Osteocyte (in vitro differentiated cells): ENCODE data around the gene DAAM1. TPM values are rescaled to one million over a fixed set of nuclear protein-coding genes. Genes with fewer than 3 reads are reported as not detected.
A peak's percentile ranks its signal among the peaks of the same experiment; 100 is the strongest.

Experiments
- DNase-seq: peaks from one replicate; pipeline ENCODE4 v3.0.0; 2021; ENCODE audit warnings: mixed read lengths; ENCODE audit not compliant: unreplicated experiment; ENCODE audit errors: extremely low spot score
- H3K27ac Mint-ChIP-seq: one replicate; pipeline ENCODE4 v1.8.0; 2021; ENCODE audit warnings: mild to moderate bottlenecking, mixed read lengths; ENCODE audit not compliant: unreplicated experiment
- H3K27me3 Mint-ChIP-seq: one replicate; pipeline ENCODE4 v1.8.0; 2021; ENCODE audit warnings: mixed read lengths; ENCODE audit not compliant: unreplicated experiment
- H3K36me3 Mint-ChIP-seq: one replicate; pipeline ENCODE4 v1.8.0; 2021; ENCODE audit warnings: mixed read lengths; ENCODE audit not compliant: unreplicated experiment
- H3K4me1 Mint-ChIP-seq: one replicate; pipeline ENCODE4 v1.8.0; 2021; ENCODE audit warnings: mixed read lengths; ENCODE audit not compliant: unreplicated experiment
- H3K4me3 Mint-ChIP-seq: one replicate; pipeline ENCODE4 v1.8.0; 2021; ENCODE audit warnings: mild to moderate bottlenecking, moderate library complexity, mixed read lengths; ENCODE audit not compliant: unreplicated experiment
- H3K9me3 Mint-ChIP-seq: one replicate; pipeline ENCODE4 v1.8.0; 2021; ENCODE audit warnings: mixed read lengths; ENCODE audit not compliant: unreplicated experiment
- total RNA-seq: library from RNA; stranded (reverse); gene quantifications from 2 replicates; pipeline ENCODE4 v1.2.1, GENCODE V29; 2021
- TF ChIP-seq, protein P1 (sequence below): fragments of 200-600 bp; sonication (generic); IDR thresholded peaks from 2 replicates; pipeline ENCODE4 v1.5.0; 2021; ENCODE audit warnings: antibody characterized with exemption, mild to moderate bottlenecking, moderate library complexity

DAAM1 gene
- total RNA-seq, 1 donor from 2014 or later = 22.8 TPM

DNA sequence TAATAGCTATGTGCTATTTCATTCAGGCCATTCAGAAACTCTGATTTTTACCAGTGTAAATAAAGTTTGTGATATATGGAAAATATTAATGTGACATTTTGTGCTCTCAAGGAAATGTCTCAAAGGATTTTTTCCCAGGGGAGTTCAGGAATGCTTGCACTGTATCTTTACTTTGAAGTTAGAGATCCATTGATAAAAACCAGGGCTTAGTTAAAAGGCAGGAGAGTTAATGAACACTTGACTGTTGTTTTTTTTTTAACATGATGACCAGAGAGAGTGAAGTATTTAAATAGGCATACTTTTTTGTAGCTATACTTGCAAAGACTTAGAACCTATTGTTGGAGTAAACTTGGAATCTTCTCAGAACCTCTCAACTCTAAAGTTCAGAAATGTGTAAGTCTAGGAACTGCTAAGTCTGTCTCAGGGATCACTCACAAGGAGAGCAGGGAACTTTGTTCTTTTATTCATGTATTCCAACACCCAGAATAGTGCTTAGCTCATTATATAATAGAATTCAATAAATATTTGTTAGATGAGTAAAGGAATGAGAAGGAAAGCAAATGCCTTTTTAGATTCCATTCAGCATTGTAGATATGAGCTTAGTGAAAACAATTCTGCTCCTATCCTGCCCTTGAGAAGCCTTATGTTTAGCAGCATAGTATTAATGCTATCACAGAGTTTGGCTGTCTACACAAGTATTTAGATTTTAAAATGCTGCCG is 117.5 kb downstream of the DAAM1 start:
- TF ChIP-seq, protein P1, sequence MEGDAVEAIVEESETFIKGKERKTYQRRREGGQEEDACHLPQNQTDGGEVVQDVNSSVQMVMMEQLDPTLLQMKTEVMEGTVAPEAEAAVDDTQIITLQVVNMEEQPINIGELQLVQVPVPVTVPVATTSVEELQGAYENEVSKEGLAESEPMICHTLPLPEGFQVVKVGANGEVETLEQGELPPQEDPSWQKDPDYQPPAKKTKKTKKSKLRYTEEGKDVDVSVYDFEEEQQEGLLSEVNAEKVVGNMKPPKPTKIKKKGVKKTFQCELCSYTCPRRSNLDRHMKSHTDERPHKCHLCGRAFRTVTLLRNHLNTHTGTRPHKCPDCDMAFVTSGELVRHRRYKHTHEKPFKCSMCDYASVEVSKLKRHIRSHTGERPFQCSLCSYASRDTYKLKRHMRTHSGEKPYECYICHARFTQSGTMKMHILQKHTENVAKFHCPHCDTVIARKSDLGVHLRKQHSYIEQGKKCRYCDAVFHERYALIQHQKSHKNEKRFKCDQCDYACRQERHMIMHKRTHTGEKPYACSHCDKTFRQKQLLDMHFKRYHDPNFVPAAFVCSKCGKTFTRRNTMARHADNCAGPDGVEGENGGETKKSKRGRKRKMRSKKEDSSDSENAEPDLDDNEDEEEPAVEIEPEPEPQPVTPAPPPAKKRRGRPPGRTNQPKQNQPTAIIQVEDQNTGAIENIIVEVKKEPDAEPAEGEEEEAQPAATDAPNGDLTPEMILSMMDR = no peak
- no peak for DNase-seq
- H3K27ac Mint-ChIP-seq = peak overlapping the region; percentile 87
- H3K4me1 Mint-ChIP-seq = peaks cover 63% of the 10 kb centered on the region
- H3K36me3 Mint-ChIP-seq = no peaks in the 10 kb centered on the region
- H3K4me3 Mint-ChIP-seq = no peak overlapping the region
- no peaks in the 10 kb centered on the region for H3K9me3 Mint-ChIP-seq
- no peaks in the 10 kb centered on the region for H3K27me3 Mint-ChIP-seq

DNA sequence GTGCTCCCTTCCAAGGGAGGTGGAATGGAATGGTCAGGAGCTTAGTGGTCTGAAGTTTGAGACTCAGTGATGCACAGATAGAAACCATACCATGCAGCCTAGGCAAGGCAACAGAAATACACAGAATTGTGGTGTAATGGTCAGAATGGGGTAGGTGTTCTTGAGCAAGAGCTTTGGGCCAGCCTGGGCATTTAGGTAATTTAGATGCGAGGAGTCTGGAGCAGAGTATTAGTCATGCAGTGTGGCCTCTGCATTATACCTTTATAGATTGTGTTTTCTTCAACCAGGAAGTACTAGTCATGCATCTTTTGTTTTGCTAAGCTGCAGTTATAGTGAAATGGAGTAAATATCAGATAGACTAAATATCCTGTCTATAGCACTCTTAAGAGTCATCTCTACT is 118.3 kb downstream of the DAAM1 start:
- Mint-ChIP-seq H3K4me1 (peaks cover 63% of the 10 kb centered on the region), H3K36me3 (no peaks in the 10 kb centered on the region), H3K9me3 (no peaks in the 10 kb centered on the region), H3K27me3 (no peaks in the 10 kb centered on the region), H3K4me3 (no peak overlapping the region), H3K27ac (peak overlapping the region; percentile 87)
- TF ChIP-seq, protein P1 = no peak
- DNase-seq = no peak

DNA sequence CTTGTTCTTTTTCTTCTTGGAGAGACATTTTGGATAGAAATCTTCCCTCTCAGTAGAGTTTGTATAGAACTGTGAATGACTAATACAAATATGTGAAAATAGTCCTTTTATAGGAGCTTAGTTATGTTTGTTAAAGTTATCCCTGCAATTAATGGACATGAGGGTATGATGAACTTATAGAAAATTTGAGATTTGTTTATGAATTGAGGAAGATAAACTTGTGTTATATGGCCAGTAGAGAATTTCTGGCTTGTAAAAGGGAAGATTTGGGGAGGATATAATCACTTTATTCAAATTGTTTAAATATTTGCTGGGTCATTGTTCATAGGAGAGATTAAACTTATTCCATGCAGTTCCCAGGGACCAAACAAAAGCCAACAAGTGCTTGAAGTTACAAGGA is 119.6 kb downstream of the DAAM1 start:
- no peaks in the 10 kb centered on the region for H3K27me3 Mint-ChIP-seq
- TF ChIP-seq, protein P1 = no peak
- H3K4me3 Mint-ChIP-seq = no peak overlapping the region
- H3K9me3 Mint-ChIP-seq = no peaks in the 10 kb centered on the region
- DNase-seq = no peak
- no peak overlapping the region for H3K27ac Mint-ChIP-seq
- H3K4me1 Mint-ChIP-seq = peaks cover 57% of the 10 kb centered on the region
- H3K36me3 Mint-ChIP-seq = no peaks in the 10 kb centered on the region

DNA sequence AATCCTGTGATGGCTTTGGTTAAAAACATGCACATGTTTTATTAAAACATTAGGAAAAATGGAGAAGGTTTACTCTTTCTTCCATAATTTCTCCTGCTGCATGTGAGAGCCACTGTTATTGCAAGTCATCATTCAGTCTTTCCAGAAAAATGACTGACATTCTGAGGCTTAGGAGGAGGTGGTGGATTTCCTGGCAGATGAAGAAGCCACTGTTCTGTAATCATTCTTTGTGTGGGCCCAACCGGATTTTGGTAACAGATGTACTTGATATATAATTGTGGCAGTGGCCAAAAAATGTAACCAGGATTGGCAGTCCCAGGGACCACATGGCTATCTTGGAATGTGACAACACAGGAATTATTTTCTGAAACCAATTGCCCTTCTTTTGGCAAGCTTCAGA is 120.2 kb downstream of the DAAM1 start:
- Mint-ChIP-seq H3K9me3 (no peaks in the 10 kb centered on the region), H3K4me3 (no peak overlapping the region), H3K4me1 (peaks cover 57% of the 10 kb centered on the region), H3K27ac (no peak overlapping the region), H3K27me3 (no peaks in the 10 kb centered on the region), H3K36me3 (no peaks in the 10 kb centered on the region)
- no peak for DNase-seq
- TF ChIP-seq, protein P1 = no peak

DNA sequence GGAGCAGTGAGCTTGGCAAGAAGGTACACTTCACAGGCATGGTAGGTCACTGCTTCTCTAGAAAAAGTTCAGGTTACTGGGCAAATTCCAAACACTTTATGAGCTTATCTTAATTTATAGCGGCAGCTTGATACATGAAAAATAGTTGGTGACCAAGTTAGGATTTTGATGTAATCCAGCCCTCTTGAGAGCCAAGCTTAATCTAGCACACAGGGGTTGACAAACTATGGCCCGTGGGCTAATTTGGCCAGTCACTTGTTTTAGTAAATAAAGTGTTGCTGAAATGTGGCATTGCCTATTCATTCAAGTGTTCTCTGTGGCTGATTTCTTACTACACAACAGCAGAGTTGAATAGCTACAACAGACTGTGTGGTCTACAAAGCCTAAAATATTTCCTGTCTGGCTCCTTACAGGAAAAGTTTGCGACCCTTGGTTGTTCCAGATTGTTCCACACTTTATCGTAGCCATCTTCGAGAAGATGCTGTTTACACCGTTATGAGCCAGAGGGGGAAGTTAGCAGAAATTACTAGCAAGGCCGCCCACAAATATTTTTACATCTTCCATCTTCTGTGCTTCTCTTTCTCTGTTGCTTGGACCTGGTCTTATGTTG is 120.9 kb downstream of the DAAM1 start:
- TF ChIP-seq, protein P1 = no peak
- Mint-ChIP-seq H3K4me3 (no peak overlapping the region), H3K27ac (no peak overlapping the region), H3K27me3 (no peaks in the 10 kb centered on the region), H3K9me3 (no peaks in the 10 kb centered on the region), H3K4me1 (peaks cover 50% of the 10 kb centered on the region), H3K36me3 (no peaks in the 10 kb centered on the region)
- no peak for DNase-seq
